Stimulated activated CD4-positive, alpha-beta T cell treated with anti-CD3 and anti-CD28 coated beads, Interleukin-12 subunit alpha, Interleukin-12 subunit beta, amount 100 ng/mL, for 48 hours (primary cell): ENCODE results near the gene RGS5.
"Not testable (repeated sequence)": the region's sequence is repeated elsewhere in the genome, so short reads cannot be mapped to it uniquely, and the experiment has no call there.

Experiments used
- DNase-seq, 3 donors: peaks; one replicate each; pipeline ENCODE4 v3.0.0-alpha.2; 2020; ENCODE audit warnings: low read depth in 2 of 3, low spot score in 1 of 3

Gene RGS5, protein sequence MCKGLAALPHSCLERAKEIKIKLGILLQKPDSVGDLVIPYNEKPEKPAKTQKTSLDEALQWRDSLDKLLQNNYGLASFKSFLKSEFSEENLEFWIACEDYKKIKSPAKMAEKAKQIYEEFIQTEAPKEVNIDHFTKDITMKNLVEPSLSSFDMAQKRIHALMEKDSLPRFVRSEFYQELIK

DNA sequence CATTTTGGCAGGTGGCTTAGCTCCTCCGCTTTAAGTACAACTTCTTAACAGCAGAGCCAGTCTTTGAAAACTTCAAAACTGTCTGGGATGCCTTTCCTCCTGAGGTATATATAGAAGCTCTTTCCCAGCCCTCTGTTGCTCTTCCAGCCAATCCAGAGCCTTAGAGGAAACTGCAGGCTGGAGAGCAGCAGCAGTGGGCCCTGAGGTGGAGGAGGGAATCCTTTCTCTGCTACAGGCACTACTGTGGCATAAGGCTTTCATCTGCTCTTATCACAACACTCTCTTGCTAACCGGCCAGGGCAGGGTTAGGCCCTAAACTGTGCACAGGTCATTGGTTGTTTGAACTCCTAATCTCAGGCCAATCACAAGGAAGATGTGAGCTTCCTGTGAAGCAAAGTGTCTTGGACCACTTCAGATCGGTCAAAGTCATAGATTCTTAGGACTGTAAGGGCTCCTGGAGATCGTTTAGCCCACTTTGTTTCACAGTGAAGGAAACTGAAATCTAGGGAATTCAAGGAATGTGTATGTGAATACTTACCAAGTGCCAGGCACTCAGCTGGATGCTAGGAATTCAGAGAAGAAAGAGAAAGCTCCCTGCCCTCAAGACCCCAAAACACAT is at the start of gene RGS5:
Gene RGS5 (minus strand): TSS at position 84 of the 619 bp plus-strand sequence. CDS start 81 bp downstream, at position 3.
- DNase-seq = no peak

DNA sequence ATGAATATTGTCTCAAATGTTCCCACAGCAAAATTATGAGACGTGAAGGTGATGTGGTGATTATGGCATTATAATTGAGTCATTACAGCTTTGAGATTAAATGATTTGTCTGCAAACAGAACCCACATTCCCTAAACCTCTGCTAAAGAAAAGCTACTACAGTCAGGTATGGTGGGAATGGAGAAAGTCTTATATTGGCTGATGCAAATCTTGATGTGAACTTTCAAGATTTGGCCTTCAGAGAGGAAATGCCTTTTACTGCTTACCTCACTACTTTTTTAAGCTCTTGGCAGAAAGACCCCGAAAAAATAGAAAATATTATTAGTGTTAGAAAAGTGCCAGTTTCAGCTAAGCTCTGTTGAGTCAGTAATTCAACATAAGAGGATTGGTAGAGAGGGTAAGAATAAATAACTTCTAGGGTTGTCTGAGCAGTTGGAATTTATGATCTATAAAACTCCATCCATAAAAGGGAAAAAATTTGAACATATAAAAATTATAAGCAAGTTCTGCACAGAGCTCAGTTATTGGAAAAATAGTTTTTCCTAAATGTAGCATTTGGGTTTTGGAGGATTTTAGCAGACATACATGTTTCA is 47.8 kb upstream of the RGS5 start:
- no peak for DNase-seq

- DNase-seq = no peak
Measured at GRCh38 chr1:163248064-163248463, 45.3 kb upstream of the RGS5 start.

DNA sequence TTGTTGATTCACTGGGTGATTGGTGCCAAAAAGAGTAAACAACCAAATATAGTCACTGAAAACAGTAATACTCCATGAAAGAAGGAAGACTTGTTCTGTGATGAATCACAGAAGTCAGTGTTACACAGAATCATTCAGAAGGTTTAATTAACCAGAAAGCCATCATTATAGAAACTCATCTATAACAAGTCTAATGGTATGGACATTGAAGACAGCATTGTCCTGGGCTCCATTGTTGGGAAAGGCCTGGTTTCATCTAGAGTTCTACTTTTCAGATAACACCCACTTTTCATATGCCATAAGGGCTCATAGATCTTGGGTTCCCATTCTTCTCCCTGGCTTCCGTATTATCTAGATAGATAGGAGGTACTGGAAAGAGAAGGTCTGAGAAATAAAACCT is 41.9 kb upstream of the RGS5 start:
- DNase-seq = not testable (repeated sequence)

GRCh38 chr1:163241746-163242145 is 39.0 kb upstream of the RGS5 start:
- no peak for DNase-seq

DNA sequence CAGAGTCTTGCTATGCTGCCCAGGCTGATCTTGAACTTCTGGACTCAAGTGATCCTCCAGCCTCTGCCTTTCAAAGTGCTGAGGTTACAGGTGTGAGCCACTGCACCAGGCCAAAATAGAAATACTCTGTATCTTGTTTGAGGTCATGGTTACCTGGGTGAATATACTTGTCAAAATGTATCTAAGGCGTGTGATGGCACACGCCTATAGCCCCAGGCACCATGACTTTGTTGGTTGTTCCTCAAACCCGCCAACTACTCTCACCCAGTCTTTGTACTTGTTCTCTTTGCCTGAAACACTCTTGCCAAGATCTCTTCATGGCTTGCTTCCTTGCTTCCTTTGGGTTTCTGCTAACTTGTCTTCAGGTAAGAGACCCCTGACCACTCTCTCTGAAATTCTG is 38.0 kb upstream of the RGS5 start:
- DNase-seq = no peak

GRCh38 chr1:163233643-163234042 is 30.9 kb upstream of the RGS5 start:
- not testable (repeated sequence) for DNase-seq

- no peak for DNase-seq
Measured at GRCh38 chr1:163231385-163231784, 28.7 kb upstream of the RGS5 start.

GRCh38 chr1:163230827-163231226 is 28.1 kb upstream of the RGS5 start:
- no peak for DNase-seq

DNA sequence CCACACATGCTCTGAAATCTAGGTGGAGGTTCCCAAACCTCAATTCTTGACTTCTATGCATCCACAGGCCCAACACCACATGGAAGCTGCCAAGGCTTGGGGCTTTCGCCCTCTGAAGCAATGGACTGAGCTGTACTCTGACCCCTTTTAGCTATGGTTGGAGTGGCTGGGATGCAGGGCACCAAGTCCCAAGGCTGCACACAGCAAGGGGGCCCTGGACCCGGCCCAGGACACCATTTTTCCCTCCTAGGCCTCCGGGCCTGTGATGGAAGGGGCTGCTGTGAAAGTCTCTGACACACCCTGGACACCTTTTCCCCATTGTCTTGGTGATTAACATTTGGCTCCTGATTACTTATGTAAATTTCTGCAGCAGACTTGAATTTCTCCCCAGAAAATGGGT is 25.6 kb upstream of the RGS5 start:
- not testable (repeated sequence) for DNase-seq

- DNase-seq = no peak
Measured at GRCh38 chr1:163227126-163227525, 24.4 kb upstream of the RGS5 start.

GRCh38 chr1:163213626-163214025 is 10.9 kb upstream of the RGS5 start:
- no peak for DNase-seq

DNA sequence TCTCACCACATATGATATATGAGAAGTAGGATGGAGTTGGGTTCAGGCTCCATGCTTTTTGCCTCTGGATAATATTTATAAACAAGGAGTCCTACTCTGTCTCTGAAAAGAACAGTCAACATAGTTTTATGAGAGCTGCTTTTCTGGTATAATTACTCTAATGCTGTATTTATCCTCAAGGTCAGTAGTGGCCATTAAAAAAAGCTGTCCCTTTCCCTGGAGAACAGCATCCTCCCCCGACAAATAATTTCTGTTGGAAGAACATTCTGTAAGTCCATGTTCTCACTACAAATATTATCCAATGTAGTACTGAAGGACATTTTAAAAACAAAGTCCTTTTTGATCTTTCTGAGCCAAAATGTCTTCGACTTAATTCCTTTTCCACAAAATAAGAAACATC is 9.0 kb upstream of the RGS5 start:
- DNase-seq = no peak

DNA sequence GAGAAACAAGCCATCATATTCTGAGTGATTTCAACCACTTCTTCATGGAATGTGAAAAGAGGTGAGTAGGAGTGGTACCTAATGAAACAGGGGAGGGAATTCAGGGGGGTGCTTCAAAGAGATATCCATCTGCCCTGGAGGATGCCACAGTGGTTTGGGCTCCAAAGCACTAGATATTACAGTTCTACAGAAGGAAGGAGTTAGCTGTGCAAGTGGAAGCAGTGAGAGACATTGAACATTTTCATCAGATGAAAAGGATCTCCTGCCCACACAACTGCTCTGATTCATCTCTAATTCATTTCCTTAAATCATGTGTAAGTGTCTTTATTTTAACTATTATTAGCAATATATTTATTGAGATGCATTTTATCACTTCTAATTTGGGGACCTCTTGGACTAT is 2.8 kb upstream of the RGS5 start:
- no peak for DNase-seq

GRCh38 chr1:163203561-163203960 is 845 bp upstream of the RGS5 start:
- no peak for DNase-seq

DNA sequence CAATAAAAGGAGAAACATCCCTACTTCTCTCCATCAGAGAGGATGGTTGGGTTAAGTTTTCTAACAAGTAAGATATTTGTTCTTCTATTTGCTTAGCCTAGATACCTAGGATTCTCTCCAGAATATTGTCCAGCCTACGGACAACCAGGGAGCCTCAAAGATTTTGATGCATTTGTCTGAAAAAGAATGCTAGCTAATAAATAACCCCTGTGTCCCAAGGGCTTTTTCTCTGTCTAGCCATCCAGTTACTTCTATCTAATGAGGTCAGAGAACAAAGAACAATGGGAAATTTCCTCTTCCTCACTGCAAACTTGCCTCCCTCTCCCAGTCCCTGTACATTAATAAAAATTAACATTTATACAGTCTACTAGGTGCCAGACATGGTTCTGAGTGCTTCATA is 810 bp downstream of the RGS5 start:
- no peak for DNase-seq

- DNase-seq = no peak
Measured at GRCh38 chr1:163197022-163197421, 5.7 kb downstream of the RGS5 start.

GRCh38 chr1:163196449-163196787 is 6.3 kb downstream of the RGS5 start:
- DNase-seq = no peak

- no peak for DNase-seq
Measured at GRCh38 chr1:163195728-163196448, 6.8 kb downstream of the RGS5 start.

GRCh38 chr1:163191301-163191700 is 11.4 kb downstream of the RGS5 start:
- no peak for DNase-seq

GRCh38 chr1:163188947-163189346 is 13.8 kb downstream of the RGS5 start:
- no peak for DNase-seq

DNA sequence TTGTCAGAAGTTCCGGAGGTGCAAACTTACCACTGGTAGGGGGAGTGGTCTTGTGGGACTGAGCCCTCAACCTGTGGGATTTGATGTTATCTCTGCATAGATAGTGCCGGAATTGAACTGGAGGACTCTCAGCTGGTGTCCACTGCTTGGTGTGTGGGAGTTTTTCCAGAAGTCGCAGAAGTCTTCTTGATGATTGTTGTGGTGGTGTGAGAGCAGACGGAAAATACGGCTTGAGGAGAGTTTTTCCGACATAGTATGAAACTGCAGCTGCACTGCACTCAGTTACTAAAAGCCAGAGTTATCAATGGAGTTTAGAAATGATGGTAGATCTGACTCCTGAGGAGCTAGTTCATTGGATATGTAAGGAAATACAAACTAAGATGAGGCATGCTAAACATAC is 14.9 kb downstream of the RGS5 start:
- DNase-seq = no peak
